GM12874 (cell line): ENCODE data around the gene APP.

Source experiments
- TF ChIP-seq, protein P1 (sequence below): IDR thresholded peaks from 2 replicates; pipeline ENCODE4 v1.5.1; 2011; ENCODE audit warnings: low read depth, mild to moderate bottlenecking, control low read depth, low read length, moderate library complexity; ENCODE audit not compliant: insufficient read depth

The APP gene

DNA sequence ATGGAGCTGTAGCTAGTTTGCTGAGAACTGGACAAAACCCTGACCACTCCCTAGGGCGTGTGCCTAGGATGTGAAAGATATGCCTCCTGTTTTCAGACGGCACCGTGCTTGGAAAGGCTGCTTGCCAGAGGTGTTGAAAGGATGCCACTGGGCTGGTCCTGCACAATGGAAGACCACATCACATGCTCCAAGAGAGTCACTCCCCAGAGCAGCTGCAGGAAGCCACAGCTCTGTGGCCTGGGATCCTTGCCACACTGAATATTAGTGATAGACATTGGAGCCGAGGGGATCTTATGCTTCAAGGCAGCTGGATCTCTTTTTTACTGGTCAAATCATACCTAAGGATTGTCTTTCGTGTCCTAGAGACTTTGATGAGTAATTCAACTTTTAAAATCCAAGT lies 6.6 kb upstream of the APP start:
- TF ChIP-seq, protein P1, sequence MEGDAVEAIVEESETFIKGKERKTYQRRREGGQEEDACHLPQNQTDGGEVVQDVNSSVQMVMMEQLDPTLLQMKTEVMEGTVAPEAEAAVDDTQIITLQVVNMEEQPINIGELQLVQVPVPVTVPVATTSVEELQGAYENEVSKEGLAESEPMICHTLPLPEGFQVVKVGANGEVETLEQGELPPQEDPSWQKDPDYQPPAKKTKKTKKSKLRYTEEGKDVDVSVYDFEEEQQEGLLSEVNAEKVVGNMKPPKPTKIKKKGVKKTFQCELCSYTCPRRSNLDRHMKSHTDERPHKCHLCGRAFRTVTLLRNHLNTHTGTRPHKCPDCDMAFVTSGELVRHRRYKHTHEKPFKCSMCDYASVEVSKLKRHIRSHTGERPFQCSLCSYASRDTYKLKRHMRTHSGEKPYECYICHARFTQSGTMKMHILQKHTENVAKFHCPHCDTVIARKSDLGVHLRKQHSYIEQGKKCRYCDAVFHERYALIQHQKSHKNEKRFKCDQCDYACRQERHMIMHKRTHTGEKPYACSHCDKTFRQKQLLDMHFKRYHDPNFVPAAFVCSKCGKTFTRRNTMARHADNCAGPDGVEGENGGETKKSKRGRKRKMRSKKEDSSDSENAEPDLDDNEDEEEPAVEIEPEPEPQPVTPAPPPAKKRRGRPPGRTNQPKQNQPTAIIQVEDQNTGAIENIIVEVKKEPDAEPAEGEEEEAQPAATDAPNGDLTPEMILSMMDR: no peak

DNA sequence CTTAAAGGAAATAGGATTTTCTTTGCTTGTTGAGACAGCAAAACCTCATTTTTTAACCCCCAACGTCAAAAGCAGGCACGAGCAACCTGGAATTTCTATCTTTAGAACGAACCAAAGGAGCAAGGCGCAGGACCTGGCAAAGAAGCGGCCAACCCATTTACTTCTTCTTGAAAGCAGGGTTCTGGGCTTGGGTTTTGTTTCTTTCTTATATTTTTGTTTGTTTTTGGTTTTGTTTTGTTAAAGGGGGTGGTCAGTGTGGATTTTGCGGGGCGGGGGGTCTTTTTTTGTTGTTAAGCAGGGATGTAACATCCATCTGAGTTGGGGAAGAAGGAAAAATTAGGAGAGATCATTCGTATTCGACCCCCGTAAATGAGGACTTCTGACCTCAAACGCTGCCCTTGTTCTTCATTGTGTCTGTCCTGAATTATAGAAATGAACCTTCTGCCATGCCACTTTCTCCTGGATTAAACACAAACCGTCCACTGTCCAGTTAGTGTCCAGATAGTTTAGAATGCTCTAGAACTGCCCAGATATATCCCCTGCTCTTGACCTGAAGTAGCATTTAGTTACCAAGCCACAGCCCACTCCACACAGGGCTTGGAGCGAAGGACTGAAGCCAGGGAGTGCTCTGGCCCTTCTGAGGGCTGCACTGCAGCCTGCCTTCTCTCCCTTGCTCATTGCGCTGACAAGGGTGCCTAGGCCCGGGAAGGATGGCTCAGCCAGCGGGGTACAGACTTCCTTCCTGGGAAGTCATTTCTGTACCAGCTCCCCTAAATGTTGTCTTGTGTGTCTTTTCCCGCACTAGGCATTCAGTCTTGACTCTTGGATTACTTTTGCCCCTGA lies 909 bp upstream of the APP start:
- TF ChIP-seq, protein P1: no peak

DNA sequence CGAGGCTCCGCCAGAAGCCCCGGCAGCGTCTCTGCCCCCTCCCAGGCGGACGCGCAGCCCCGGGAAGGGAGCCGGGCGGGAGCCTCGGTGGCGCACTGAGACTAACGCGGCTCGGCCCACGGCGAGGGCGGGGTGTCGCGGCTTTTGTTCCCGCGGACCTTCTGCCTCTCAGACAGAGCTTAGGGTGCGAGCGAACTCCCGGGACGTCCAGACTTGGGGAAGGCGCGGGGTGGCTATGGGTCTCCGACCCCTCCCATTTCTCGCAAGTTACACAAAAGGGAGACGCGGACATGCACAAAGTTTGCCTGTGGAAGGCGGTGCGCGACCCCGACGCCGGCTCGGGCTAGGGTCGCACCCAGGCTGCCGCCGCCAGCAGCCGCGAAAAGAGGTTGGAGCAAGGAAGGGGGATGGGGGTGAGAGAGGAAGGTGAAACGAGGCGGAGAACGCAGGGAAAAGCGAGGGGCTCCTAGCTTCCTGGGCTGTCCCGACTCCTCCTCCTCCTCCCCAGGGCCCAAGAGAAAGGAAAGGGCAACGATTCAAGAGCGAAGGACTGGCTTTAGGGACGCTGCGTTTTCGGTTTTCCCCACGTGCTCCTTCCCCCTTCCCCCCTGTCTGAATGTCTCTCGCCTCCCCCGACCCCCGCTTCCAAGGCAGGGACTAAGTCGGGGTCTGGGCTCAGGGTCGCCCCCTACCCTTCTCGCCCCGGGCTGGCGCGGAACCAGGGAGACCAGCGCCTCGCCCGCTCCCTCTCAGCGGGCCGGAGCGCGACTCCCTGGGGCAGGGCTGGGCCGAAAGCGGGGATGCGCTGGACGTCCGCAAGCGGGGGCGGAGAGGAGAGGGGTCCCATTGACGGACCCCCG lies 729 bp downstream of the APP start:
- TF ChIP-seq, protein P1: no peak

DNA sequence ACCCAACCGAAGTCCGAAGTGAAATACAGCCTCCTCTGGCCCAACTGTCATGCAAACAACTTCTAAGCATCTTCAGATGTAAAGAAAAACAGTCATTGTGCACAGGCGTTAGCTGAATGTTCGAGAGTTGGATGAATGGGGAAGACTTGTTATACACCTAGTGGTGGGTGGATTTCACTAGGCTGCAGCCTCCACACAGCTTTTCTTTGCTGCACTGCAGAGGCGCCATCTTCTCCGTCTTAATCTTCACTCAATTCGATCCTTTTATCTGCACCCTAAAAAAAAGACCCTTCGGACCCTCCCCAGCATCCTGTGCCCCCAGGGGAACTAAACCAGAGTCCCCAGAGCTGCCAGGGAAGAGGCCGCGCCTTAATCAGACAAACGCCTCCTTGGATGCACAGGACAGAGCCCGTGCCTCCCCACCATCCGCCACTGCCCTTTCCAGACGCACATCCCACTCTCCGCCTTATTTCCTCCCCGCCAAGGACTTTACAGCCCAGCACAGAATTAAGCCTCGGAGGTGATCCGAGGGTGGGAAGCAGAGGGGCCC lies 1.4 kb downstream of the APP start:
- TF ChIP-seq, protein P1: no peak

DNA sequence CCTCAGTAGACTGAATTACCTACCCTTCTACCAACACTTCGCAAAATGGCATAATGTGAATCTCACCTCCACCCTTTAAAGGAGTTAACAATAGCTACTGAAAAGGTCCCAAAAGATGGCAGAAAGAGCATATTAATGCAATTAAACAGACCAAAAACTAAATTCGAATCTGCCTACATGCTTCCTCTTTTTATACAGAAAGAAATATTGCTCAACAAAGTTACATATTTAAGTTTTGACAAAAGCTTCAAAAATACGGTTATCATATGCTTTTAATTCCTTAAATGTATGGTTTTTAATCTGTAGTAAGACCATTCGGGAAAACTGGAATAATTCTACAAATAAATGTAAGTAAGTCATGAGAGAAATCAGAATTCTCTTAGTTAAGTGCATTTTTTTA lies 2.2 kb downstream of the APP start:
- TF ChIP-seq, protein P1: no peak

DNA sequence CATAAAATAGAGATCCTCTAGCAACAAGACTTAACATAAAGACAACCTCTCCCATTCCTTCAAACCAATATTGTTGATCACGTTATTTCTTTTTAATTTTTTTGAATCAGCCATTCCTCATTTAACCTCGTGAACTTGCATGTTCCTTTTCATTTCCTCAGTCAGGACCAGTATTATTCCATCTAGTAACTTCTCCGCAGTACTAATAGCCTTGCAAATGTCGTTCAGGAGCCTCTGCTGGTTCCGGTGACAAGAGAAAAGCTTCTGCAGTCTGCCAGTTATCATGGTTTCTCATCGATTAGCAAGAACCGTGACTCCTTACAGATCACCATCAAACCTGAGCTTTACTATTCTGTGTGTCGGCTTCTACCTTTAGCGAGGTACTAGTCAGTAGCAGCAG lies 3.0 kb downstream of the APP start:
- TF ChIP-seq, protein P1: no peak

DNA sequence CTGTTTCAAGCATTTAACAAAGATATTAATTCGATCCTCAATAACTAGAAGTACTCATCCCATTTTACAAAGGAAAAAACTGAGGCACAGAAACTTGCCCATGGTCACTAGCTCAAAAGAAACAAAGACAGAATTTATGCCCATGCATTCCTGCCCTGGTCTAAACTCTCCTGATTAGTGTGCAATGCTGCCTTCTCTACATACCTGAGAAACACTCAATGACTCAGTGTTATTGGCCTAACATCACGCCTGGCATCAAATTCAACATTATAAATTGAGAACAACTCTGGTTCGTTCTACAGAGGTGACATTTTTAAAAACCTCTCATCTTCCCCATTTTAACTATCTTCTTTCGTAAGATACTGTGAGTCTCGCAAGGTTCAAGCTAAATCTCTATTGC lies 5.2 kb downstream of the APP start:
- TF ChIP-seq, protein P1: no peak
